Fibroblast of skin of right quadriceps (primary cell): ENCODE data around the gene KRTCAP2.
"Not testable (repeated sequence)": the region's sequence is repeated elsewhere in the genome, so short reads cannot be mapped to it uniquely, and the experiment has no call there.

Source experiments
- DNase-seq: peaks from one replicate; pipeline ENCODE4 v3.0.0-alpha.2; 2013

KRTCAP2 gene

GRCh38 chr1:155182052-155182550 lies 9.0 kb upstream of the KRTCAP2 start:
- no peak for DNase-seq

DNA sequence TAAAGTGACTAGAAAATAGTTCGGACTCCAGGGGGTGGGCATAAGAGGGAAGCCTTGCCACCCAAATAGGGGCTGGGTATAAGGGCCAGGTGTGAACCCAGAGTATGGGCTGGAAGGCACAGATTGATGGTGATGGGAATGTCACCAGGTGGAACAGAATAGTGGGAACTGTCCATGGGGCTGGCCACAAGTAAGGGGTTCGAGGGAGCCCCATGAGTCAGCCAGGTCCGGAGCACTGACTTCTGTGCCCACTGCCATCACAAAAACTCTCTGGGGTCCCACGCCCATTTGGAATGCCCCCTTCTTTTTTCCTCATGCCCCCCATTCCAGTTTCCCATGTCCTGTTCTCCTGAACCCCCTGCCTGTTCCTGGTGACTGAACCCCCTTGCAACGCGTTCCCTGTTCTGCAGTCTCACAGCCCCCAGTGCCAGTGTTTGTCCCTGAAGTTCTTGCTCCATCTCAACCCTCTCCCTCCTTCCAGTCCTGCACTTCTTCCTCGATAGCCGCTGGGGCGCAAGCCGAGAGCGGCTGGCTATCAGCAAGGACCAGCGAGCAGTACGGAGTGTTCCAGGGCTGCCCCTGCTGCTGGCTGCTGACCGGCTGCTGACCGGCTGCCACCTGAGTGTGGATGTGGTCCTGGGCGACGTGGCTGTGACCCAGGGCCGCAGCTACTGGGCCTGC lies 8.4 kb upstream of the KRTCAP2 start:
- DNase-seq: no peak

GRCh38 chr1:155179112-155180031 lies 6.3 kb upstream of the KRTCAP2 start:
- no peak for DNase-seq

- no peak for DNase-seq
Measured at GRCh38 chr1:155178441-155179111, 5.5 kb upstream of the KRTCAP2 start.

DNA sequence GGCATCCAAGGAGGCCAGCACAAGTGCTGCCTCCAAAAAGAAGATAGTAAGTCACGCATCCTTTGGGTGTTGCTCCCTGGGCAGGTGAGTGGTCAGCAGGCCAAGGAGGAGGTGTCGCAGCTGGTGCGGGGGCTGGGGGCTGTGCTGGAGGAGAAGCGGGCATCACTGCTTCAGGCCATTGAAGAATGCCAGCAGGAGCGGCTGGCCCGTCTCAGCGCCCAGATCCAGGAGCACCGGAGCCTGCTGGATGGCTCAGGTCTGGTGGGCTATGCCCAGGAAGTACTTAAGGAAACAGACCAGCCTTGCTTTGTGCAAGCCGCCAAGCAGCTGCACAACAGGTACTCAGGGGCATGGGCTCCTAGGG lies 4.8 kb upstream of the KRTCAP2 start:
- DNase-seq: no peak

GRCh38 chr1:155177192-155177917 lies 4.3 kb upstream of the KRTCAP2 start:
- DNase-seq: no peak

DNA sequence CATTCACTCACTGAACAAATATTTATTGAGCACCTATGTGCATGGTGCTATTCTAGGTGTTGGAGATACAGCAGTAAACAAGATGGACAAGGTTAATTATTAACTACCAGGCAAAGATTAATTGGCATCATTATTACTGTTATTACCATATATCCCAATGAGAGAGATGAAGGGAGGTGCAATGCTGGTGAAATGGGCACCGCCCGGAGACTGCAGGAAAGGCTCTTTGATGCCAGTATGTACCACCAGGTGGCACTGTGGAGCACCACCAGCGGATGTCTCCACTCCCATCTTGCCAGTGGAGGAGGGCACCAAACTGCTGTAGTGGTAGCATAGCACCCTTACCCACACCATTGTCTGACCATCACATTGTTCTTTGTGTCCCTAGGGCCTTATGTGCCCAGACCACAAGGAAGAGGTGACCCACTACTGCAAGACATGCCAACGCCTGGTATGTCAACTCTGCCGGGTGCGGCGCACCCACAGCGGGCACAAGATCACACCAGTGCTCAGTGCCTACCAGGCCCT lies 3.5 kb upstream of the KRTCAP2 start:
- peak; percentile 62 for DNase-seq

DNA sequence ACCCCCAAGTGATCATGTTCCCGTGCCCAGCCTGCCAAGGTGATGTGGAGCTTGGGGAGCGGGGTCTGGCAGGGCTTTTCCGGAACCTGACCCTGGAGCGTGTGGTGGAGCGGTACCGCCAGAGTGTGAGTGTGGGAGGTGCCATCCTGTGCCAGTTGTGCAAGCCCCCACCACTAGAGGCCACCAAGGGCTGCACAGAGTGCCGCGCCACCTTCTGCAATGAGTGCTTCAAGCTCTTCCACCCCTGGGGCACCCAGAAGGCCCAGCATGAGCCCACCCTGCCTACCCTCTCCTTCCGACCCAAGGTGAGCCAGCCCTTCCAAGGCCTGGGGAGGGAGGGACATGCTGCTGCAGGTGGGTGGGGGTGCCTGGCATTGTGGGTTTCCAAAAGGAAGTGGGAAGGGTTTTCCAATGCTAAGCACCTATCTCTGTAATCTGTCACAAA lies 2.8 kb upstream of the KRTCAP2 start:
- DNase-seq: no peak

GRCh38 chr1:155175281-155175926 lies 2.3 kb upstream of the KRTCAP2 start:
- no peak for DNase-seq

GRCh38 chr1:155174324-155175280 lies 1.5 kb upstream of the KRTCAP2 start:
- DNase-seq: peak; percentile 46

DNA sequence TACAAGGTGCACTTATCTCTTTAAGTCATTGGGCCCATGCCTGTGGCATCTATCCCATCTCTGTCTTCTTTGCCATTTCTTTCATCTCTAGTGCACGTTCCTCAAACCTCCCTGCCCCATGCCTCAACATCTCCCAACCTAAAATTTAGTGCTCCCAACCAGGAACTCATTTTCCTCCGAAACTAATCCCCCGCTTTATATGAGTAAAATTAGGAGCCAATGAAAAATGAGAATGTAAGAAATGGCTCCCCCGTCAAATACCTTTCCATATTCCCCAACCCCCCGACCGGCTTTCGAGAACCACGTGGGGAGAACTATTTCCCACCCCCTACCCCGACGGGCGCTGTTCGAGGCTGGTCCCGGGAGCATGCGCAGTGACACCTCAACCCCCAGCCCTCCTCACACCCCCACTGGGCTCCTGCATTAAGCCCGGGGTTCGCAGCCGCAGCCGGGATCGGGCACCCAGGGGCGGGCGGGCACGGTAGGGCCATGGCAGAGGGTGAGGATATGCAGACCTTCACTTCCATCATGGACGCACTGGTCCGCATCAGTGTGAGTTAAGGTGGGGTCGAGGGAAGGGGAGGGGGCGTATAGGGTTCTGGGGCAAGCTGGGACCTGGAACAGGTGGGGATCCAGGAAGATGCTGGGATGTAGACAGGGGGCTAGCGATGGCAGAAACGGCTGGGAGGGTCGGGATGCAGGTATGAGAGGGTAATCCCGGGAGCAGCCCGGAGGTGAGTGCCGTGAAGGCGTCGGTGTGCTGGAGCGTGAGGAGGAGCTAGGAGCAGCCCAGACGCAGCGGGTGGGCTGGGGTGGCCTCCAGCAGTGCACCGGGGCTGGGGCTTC lies 597 bp upstream of the KRTCAP2 start, which contains the start of gene TRIM46:
Gene TRIM46, plus strand, starts transcription at position 372 of the 846 bp plus-strand sequence. Its CDS starts 118 bp downstream, at position 490.
- DNase-seq: peak; percentile 80

DNA sequence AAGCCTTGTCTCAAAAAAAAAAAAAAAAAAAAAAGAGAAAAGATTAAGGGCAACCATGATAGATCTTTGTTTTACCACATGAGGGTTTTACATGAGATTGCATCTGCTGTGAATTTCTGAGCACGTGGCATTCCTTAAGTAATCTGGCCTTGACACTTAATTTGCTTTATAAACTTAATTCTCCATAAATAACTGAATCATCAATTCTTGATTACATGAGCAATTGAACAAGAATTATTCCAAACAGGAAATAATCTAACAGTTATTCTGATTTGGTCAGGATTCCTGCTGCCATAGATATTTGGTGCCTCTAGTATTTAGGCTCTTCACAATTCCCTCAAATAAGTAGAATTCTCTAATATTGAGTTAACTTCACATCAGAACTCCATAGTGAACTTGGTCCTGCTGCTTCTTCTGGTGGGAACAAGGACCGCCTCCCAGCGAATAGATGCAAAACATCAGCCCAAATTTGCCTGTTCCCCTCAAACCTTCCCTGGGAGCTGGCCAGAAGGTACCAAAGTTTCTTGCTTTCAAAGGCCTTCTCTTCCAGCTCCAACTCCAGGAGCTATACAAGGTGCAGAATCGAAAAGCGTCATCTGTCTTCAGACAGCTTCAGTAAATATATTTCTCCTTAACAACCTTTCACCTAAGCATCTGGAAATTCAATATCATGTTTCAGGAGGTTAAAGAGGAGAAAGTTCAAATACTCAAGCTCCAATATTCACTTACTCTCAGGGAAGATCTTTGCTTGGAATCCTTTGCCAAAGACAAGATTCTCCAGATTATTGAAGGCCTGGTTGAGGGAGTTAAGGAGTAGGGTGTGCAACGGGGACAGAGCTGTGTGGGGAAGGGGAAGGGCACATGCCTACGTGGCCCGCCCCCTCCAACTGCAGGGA lies 1.0 kb downstream of the KRTCAP2 start:
- no peak for DNase-seq

GRCh38 chr1:155170806-155171205 lies 2.3 kb downstream of the KRTCAP2 start:
- DNase-seq: no peak

DNA sequence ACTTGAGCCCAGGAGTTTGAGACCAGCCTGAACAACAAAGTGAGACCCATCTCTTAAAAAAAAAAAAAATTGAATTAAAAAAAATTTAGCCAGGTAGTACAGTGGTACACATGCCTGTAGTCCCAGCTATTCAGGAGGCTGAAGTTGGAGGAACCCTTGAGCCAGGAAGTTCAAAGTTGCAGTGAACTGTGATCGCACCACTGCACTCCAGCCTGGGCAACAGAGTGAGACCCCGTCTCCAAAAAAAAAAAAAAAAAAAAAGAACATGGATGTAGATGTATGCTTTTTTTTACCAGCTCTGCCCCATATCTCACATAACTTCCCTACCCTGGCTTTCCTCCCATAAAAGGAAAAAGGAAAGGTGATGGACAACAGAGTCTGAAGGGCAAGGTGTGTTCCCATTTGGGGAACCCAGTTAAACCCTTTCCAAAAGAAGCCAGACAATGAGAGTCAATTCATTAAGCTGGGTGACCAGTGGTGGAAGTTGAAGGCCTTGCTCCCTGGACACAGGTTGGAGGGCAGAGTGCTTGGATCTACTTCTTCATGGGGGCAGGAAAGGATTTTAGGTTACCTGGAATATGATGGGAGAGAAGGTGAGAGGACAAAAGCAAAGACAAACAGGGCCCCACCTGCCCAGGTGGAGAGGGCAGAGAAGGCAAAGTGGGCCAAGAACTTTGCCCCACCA lies 2.9 kb downstream of the KRTCAP2 start:
- no peak for DNase-seq

- no peak for DNase-seq
Measured at GRCh38 chr1:155169541-155169940, 3.6 kb downstream of the KRTCAP2 start.

GRCh38 chr1:155168456-155169210 lies 4.5 kb downstream of the KRTCAP2 start:
- no peak for DNase-seq

- not testable (repeated sequence) for DNase-seq
Measured at GRCh38 chr1:155168105-155168445, 5.0 kb downstream of the KRTCAP2 start.
